Inflammatory macrophage (primary cell): ENCODE data around the gene RRBP1.

Experiments used
- DNase-seq, 2 donors: peaks; one replicate each; pipeline ENCODE4 v3.0.0-alpha.2; 2020 to 2022

RRBP1 gene

GRCh38 chr20:17682889-17683198 is 802 bp upstream of the RRBP1 start:
- DNase-seq, result no peak

- DNase-seq, result no peak
Observed at GRCh38 chr20:17681726-17682102, 328 bp downstream of the RRBP1 start.

GRCh38 chr20:17680836-17681725 is 961 bp downstream of the RRBP1 start:
- DNase-seq, result peak; percentile 74 to 83

DNA sequence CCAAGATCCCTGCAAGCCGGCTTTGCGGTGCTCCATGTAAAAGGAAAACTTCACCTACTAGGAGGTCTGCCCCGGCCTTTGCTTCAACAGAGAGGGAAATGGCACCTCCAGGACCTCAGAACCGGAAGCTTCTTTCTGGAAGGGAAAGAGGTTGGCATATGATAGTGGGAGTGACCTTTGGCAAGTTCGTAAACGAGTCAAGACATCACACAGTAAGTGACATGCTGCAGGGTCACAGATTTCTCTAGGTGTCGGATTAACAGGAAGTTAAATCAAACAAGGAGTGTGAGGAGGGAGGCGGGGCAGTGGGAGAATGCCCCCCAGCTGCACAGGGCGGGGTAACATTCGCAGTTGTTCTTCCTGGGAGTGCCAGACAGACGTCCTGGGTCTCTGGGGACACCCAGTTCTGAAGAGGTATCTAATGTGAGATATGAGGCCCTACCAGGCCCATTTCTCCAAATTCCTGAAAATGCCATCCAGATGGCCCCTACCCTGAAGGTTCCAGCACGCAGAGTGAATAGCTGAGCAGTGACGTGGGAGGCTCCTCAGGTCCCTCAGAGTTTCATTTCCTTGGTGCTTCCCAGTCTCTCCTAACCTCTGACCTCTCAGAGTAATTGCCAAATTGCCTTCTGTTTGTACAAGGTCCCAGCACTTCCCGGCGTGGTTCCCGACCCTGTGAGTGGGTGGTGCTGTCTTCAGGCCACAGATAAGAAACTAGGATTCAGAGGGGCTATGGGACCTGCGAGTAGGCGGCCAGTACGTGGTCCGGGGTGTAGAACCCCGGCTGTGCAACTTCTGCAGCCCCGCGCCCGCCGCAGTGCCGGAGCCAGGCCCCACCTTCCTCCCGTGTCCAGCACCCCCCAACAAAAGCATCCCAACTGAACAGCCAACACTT is 1.9 kb downstream of the RRBP1 start:
- DNase-seq, result peak; percentile 72 to 84

DNA sequence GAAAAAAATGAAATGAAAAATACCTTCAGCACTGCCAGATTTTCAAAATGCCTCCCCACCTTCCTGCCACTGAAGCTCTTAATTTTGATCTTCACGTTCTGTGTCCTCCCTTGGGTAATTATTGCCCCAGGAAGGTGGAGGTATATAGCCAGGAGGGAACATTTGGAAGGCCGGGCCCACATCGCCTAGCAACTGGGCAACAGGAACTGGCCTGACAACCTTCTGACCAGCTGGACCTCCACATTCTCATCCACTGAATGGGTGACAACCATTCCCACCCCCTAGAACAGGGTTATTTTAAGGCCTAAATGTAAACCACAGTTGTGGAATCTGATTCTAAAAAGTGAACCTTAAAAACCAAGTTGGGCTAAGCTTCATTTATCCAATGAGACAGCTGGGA is 3.2 kb downstream of the RRBP1 start:
- DNase-seq, result no peak

- DNase-seq, result no peak
Observed at GRCh38 chr20:17678295-17678694, 3.7 kb downstream of the RRBP1 start.

GRCh38 chr20:17676942-17677341 is 5.1 kb downstream of the RRBP1 start:
- no peak for DNase-seq

DNA sequence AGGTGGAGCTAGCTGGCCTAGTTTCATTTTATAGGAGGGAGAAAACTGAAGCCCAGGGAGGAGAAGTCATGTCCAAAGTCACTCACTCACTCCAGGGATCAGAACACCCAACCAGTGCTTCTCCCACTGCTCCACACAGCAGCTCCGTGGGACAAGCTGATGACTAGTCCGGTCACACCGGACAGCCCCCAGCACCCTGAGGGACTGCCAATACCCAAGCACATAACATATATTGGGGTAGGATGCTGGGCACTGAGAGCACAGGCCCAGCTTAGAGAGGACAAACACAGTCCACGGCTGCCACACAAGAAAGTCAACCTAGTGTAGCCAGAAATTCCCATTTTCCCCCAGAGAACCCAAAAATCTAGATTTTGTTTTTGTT is 5.7 kb downstream of the RRBP1 start:
- no peak for DNase-seq

GRCh38 chr20:17675519-17676377 is 6.3 kb downstream of the RRBP1 start:
- DNase-seq, result no peak

- no peak for DNase-seq
Observed at GRCh38 chr20:17674722-17675518, 7.1 kb downstream of the RRBP1 start.

DNA sequence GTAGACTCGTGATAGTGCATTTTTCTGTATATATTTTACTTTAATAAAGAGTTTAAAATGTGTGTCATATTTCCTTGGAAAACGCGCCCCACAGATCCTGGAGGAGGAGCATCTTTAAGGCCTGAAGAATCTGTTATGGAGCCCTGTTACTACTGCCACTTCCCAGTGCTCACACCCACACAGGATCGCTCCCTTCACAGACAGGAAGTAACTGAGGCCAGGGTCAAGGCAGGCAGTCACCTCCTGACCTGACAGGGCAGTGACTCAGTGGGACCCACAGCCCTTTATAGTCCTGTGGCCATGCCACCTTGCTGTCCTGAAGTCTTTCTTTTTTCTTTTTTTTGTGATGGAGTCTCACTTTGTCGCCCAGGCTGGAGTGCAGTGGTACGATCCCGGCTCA is 9.0 kb downstream of the RRBP1 start:
- peak; percentile 47 to 70 for DNase-seq

GRCh38 chr20:17671565-17671964 is 10.5 kb downstream of the RRBP1 start:
- no peak for DNase-seq

GRCh38 chr20:17671011-17671410 is 11.0 kb downstream of the RRBP1 start:
- DNase-seq, result peak in 1 of 2 donors; percentile 50

- DNase-seq, result no peak
Observed at GRCh38 chr20:17669306-17669931, 12.6 kb downstream of the RRBP1 start.

GRCh38 chr20:17668432-17668831 is 13.6 kb downstream of the RRBP1 start:
- no peak for DNase-seq

- DNase-seq, result no peak
Observed at GRCh38 chr20:17667445-17667844, 14.6 kb downstream of the RRBP1 start.

DNA sequence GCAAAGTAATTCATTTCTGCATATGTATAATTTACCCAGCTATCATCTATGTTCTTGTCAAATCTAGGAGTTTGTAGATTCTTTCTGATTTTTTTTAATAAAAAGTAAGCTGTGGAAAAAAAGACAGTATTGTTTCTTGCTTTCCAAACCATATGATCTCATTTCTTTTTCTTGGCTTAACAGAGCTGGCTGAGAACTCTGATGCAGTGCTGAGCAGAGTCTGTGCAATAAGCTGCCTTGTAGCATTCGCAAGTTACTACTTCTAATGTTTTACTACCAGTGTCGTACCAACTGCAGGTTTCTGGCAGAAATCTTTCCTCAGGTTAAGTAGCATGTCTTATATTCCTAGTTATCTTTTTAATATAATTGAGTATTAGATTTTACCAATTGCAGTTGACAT is 15.6 kb downstream of the RRBP1 start:
- no peak for DNase-seq

DNA sequence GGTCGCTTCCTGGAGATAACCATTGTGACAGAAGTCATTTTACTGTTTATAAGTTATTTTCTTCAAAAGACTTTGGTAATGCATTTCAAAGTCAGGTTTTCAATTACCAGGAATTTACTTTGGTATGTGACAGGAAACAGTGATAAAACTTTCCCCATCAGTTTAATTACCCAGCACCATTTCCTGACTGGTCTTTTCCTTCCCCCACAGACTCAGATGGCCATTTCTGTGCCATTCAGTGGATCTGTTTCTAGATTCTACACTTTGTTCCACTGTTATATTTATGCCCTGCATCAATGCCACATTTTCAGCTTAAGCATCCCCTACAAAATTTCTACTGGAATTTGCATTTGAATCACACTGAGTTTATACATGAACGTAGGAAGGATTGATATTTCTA is 16.3 kb downstream of the RRBP1 start:
- no peak for DNase-seq

DNA sequence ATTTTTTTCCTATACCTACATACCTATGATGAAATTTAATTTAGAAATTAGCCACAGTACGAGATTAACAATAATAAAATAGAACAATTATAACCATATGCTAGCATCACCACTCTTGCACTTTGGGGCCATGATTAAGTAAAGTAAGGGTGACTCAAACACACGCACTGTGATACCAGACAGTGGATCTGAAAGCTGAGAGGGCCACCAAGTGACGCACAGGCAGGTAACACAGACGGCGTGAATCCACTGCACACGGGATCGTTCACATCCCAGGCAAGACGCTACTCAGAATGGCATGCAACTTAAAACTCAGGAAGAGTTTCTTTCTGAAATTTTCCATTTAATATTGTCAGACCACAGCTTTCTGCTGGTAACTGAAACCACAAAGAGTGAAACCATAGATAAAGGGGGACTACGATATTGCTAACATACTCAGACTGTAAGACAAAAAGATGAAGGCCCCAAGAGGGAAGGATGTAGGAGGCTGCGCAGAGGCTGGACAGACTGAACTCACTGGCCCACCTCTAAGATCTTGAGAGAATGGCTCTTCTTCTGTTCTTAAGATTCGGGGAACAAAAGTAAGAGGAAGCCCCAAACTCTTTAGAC is 17.9 kb downstream of the RRBP1 start:
- DNase-seq, result no peak

DNA sequence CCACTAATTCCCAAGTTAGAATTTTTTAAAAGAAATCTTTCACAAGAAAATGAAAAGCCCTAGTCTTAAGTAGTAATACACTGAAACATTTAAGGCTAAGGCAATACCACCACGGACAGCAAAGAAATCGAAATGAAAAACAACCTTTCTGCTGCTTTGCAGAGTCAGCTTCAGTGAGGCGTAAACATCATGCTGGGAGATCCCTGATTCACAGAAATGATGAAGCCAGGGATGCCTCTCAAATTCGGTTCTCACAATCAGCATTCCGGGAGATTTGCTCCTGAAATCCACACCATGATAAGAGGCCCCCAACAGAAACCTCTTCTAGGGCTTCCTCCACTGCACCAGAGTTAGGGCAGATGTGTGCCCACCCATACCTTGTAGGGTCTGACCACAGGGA is 18.6 kb downstream of the RRBP1 start:
- DNase-seq, result no peak

- no peak for DNase-seq
Observed at GRCh38 chr20:17663040-17663399, 19.0 kb downstream of the RRBP1 start.
